ENCODE results near the gene CTNND2.

CTNND2 gene

DNA sequence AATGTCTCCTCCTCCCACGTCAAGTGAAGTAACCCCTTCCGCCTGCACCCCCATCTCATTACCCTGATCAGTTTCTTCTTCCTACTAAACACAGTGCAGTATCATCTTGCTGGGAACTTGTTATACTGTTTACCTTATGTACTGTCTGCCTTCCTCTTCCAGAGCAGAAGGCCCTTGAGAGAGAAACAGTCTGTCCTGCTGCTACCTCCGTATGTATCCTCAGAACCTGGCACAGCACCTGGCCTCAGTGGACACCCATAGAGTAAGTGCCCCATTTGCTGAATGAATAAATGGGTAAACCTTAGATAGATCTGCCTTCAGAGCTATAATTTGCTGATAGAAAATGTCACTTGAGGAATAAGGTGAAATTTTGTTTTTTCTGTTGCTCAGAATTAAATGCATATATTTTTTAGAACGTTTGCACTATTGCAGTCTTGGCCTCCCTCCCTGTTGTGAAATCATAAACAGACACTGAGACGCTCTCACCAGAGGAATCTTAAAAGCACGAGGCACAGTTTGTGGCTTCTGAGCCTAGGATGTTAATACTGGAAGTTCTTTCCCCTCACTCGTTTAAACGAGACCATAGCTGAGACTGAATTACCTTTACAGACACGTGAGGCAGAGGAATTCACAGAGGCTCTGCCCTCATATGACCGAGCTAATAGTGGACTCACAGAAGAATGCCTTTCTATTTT lies 920.1 kb downstream of the CTNND2 start:
- no peak for TF ChIP-seq EZH2 (optimal IDR thresholded peaks at IDR 0.05; ENCODE audit: low read depth, low read length)
- TF ChIP-seq, protein P1, sequence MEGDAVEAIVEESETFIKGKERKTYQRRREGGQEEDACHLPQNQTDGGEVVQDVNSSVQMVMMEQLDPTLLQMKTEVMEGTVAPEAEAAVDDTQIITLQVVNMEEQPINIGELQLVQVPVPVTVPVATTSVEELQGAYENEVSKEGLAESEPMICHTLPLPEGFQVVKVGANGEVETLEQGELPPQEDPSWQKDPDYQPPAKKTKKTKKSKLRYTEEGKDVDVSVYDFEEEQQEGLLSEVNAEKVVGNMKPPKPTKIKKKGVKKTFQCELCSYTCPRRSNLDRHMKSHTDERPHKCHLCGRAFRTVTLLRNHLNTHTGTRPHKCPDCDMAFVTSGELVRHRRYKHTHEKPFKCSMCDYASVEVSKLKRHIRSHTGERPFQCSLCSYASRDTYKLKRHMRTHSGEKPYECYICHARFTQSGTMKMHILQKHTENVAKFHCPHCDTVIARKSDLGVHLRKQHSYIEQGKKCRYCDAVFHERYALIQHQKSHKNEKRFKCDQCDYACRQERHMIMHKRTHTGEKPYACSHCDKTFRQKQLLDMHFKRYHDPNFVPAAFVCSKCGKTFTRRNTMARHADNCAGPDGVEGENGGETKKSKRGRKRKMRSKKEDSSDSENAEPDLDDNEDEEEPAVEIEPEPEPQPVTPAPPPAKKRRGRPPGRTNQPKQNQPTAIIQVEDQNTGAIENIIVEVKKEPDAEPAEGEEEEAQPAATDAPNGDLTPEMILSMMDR (IDR thresholded peaks at IDR 0.05; ENCODE audit: low read length): no peak
- no peak for TF ChIP-seq EZH2phosphoT487 (IDR thresholded peaks at IDR 0.05; ENCODE audit: low read length)
- no peak overlapping the region for H3K9ac ChIP-seq (ENCODE audit: low read length)
- H3K9me3 ChIP-seq (replicated peaks; ENCODE audit: insufficient read depth, low read length): no peaks in the 10 kb centered on the region
- H3F3A ChIP-seq (ENCODE audit: insufficient read depth, low read length): no peaks in the 10 kb centered on the region
- DNase-seq: no peak
- no peaks in the 10 kb centered on the region for H3K79me2 ChIP-seq (ENCODE audit: low read length)
- no peaks in the 10 kb centered on the region for H3K4me1 ChIP-seq (ENCODE audit: low read length)
- H3K9me2 ChIP-seq (replicated peaks; ENCODE audit: insufficient read depth, low read length): no peaks in the 10 kb centered on the region
- H4K20me1 ChIP-seq (ENCODE audit: insufficient read depth, low read length): no peaks in the 10 kb centered on the region
- no peaks in the 10 kb centered on the region for H3K27me3 ChIP-seq (replicated peaks; ENCODE audit: insufficient read depth, low read length)
- no peak overlapping the region for H2AFZ ChIP-seq (ENCODE audit: low read length)
- no peak overlapping the region for H3K4me3 ChIP-seq (ENCODE audit: low read length)
- H3K4me2 ChIP-seq (ENCODE audit: low read depth, low read length): no peak overlapping the region
- H3K36me3 ChIP-seq (replicated peaks; ENCODE audit: insufficient read depth, low read length): no peaks in the 10 kb centered on the region
- no peak overlapping the region for H3K27ac ChIP-seq (ENCODE audit: low read length)

DNA sequence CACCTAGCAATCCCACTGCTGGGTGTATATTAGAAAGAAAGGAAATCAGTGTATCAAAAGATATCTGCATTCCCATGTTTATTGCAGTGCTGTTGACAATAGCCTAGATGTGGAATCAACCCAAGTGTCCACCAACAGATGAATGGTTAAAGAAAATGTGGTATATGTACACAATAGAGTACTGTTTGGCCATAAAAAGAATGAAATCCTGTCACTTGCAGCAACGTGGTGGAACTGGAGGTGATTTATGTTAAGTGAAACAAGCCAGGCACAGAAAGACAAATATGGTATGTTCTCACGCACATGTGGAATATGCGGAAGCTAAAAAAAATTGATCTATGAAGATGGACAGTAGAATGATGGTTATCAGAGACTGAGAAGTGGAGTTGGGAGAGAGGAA lies 921.6 kb downstream of the CTNND2 start:
- Histone ChIP-seq H3K4me3 (ENCODE audit: low read length) (no peak overlapping the region), H4K20me1 (ENCODE audit: insufficient read depth, low read length) (no peaks in the 10 kb centered on the region), H2AFZ (ENCODE audit: low read length) (no peak overlapping the region), H3K27ac (ENCODE audit: low read length) (no peak overlapping the region), H3K27me3 (replicated peaks; ENCODE audit: insufficient read depth, low read length) (no peaks in the 10 kb centered on the region), H3K4me1 (ENCODE audit: low read length) (no peaks in the 10 kb centered on the region), H3K79me2 (ENCODE audit: low read length) (no peaks in the 10 kb centered on the region), H3K9ac (ENCODE audit: low read length) (no peak overlapping the region), H3K36me3 (replicated peaks; ENCODE audit: insufficient read depth, low read length) (no peaks in the 10 kb centered on the region), H3K4me2 (ENCODE audit: low read depth, low read length) (no peak overlapping the region), H3F3A (ENCODE audit: insufficient read depth, low read length) (no peaks in the 10 kb centered on the region), H3K9me2 (replicated peaks; ENCODE audit: insufficient read depth, low read length) (no peaks in the 10 kb centered on the region), H3K9me3 (replicated peaks; ENCODE audit: insufficient read depth, low read length) (no peaks in the 10 kb centered on the region)
- TF ChIP-seq EZH2 (optimal IDR thresholded peaks at IDR 0.05; ENCODE audit: low read depth, low read length) (no peak), EZH2phosphoT487 (IDR thresholded peaks at IDR 0.05; ENCODE audit: low read length) (no peak)
- TF ChIP-seq, protein P1 (IDR thresholded peaks at IDR 0.05; ENCODE audit: low read length): no peak
- no peak for DNase-seq

DNA sequence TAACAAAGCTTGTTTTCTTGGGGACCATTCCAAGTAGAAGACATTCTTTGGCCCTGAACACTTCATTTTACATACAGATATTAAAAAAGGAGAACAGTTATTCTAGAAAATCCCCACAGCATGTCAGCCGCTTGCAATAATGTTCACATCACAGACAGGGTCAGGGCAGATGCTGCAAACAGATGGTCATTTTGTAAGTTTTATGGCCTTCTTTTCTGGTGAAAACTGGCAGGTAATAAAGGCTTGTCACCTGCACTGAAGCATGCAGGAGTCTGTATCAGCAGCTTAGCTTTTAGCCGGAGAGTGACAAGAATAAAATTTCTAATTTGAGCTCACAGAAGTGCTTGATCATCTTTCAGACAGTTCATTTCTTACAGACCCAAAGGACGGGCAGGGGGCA lies 922.3 kb downstream of the CTNND2 start:
- H3K9me2 ChIP-seq (replicated peaks; ENCODE audit: insufficient read depth, low read length): no peaks in the 10 kb centered on the region
- TF ChIP-seq EZH2 (optimal IDR thresholded peaks at IDR 0.05; ENCODE audit: low read depth, low read length): no peak
- TF ChIP-seq, protein P1 (IDR thresholded peaks at IDR 0.05; ENCODE audit: low read length): no peak
- no peak for TF ChIP-seq EZH2phosphoT487 (IDR thresholded peaks at IDR 0.05; ENCODE audit: low read length)
- H4K20me1 ChIP-seq (ENCODE audit: insufficient read depth, low read length): no peaks in the 10 kb centered on the region
- H3K9ac ChIP-seq (ENCODE audit: low read length): no peak overlapping the region
- H3K4me1 ChIP-seq (ENCODE audit: low read length): no peaks in the 10 kb centered on the region
- DNase-seq: no peak
- no peaks in the 10 kb centered on the region for H3K79me2 ChIP-seq (ENCODE audit: low read length)
- H3K27me3 ChIP-seq (replicated peaks; ENCODE audit: insufficient read depth, low read length): no peaks in the 10 kb centered on the region
- H3F3A ChIP-seq (ENCODE audit: insufficient read depth, low read length): no peaks in the 10 kb centered on the region
- H3K36me3 ChIP-seq (replicated peaks; ENCODE audit: insufficient read depth, low read length): no peaks in the 10 kb centered on the region
- H3K27ac ChIP-seq (ENCODE audit: low read length): no peak overlapping the region
- no peaks in the 10 kb centered on the region for H3K9me3 ChIP-seq (replicated peaks; ENCODE audit: insufficient read depth, low read length)
- H3K4me2 ChIP-seq (ENCODE audit: low read depth, low read length): no peak overlapping the region
- no peak overlapping the region for H3K4me3 ChIP-seq (ENCODE audit: low read length)
- H2AFZ ChIP-seq (ENCODE audit: low read length): no peak overlapping the region
